HEK293T (cell line): Measurements from ENCODE around the gene ANK2.

Experiments used
- ARNT ChIP-seq: fragments of 450-650 bp; IDR thresholded peaks from 2 replicates; pipeline ENCODE4 v1.6.1; 2017; ENCODE audit warnings: mild to moderate bottlenecking
- BHLHE40 ChIP-seq: fragments of 450-650 bp; IDR thresholded peaks from 2 replicates; pipeline ENCODE4 v1.6.1; 2016; ENCODE audit warnings: mild to moderate bottlenecking, moderate library complexity, borderline replicate concordance
- ELF4 ChIP-seq: fragments of 450-650 bp; IDR thresholded peaks from 2 replicates; pipeline ENCODE4 v1.6.1; 2017; ENCODE audit warnings: antibody characterized with exemption
- FOXA1 ChIP-seq: fragments of 450-650 bp; IDR thresholded peaks from 2 replicates; pipeline ENCODE4 v1.6.1; 2016; ENCODE audit warnings: mild to moderate bottlenecking
- FOXK2 ChIP-seq: fragments of 450-650 bp; IDR thresholded peaks from 2 replicates; pipeline ENCODE4 v1.6.1; 2016; ENCODE audit warnings: mild to moderate bottlenecking
- FOXM1 ChIP-seq: fragments of 450-650 bp; IDR thresholded peaks from 2 replicates; pipeline ENCODE4 v1.6.1; 2017; ENCODE audit warnings: mild to moderate bottlenecking, borderline replicate concordance
- HDGF ChIP-seq: fragments of 450-650 bp; IDR thresholded peaks from 2 replicates; pipeline ENCODE4 v1.6.1; 2017; ENCODE audit warnings: antibody characterized with exemption, borderline replicate concordance
- L3MBTL2 ChIP-seq: fragments of 450-650 bp; conservative IDR thresholded peaks from 2 replicates; pipeline ENCODE4 v1.6.1; 2016; ENCODE audit warnings: mild to moderate bottlenecking
- LEF1 ChIP-seq: fragments of 450-650 bp; IDR thresholded peaks from 2 replicates; pipeline ENCODE4 v1.6.1; 2017; ENCODE audit warnings: mild to moderate bottlenecking, borderline replicate concordance
- SP1 ChIP-seq: fragments of 450-650 bp; IDR thresholded peaks from 2 replicates; pipeline ENCODE4 v1.6.1; 2017
- SUZ12 ChIP-seq: fragments of 450-650 bp; IDR thresholded peaks from 2 replicates; pipeline ENCODE4 v1.6.1; 2016; ENCODE audit warnings: mild to moderate bottlenecking
- TARDBP ChIP-seq: fragments of 450-650 bp; IDR thresholded peaks from 2 replicates; pipeline ENCODE4 v1.6.1; 2016
- ZNF384 ChIP-seq: fragments of 450-650 bp; IDR thresholded peaks from 2 replicates; pipeline ENCODE4 v1.6.1; 2016
- TF ChIP-seq, protein P1 (sequence below): fragments of 450-650 bp; IDR thresholded peaks from 2 replicates; pipeline ENCODE4 v1.6.1; 2016

DNA sequence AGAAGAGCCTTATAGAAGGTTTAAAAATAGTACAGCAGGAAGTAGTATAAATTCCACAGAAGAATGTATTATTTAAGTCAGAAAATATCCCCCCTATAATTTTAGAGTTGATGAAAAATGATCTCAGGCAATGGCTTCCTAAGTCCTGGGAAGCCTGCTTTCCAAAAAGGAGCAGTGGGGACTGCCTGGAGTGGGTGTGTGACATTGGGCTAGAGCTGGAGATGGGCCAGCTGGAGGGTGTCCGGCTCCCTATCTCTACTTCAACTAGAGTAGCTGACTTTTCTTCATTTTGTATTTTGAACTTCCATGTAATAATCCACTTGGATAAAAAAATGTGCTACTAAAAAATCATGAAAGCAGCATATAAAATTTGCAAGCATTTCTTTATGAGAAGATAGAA lies 253.9 kb downstream of the ANK2 start:
- TF ChIP-seq TARDBP: no peak
- TF ChIP-seq FOXM1: no peak
- TF ChIP-seq, protein P1, sequence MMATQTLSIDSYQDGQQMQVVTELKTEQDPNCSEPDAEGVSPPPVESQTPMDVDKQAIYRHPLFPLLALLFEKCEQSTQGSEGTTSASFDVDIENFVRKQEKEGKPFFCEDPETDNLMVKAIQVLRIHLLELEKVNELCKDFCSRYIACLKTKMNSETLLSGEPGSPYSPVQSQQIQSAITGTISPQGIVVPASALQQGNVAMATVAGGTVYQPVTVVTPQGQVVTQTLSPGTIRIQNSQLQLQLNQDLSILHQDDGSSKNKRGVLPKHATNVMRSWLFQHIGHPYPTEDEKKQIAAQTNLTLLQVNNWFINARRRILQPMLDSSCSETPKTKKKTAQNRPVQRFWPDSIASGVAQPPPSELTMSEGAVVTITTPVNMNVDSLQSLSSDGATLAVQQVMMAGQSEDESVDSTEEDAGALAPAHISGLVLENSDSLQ: no peak
- TF ChIP-seq ARNT: no peak
- TF ChIP-seq SP1: no peak
- TF ChIP-seq HDGF: no peak
- no peak for TF ChIP-seq SUZ12
- no peak for TF ChIP-seq LEF1
- no peak for TF ChIP-seq ELF4
- TF ChIP-seq FOXA1: no peak
- no peak for TF ChIP-seq ZNF384
- TF ChIP-seq L3MBTL2: no peak
- TF ChIP-seq BHLHE40: no peak
- TF ChIP-seq FOXK2: no peak
